GM21367 (cell line): Measurements from ENCODE around the gene IZUMO1.

ENCODE experiments used
- ATAC-seq: cut with Tn5 transposase; IDR thresholded peaks from one replicate; pipeline ENCODE4 v1.9.1; 2021; ENCODE audit not compliant: unreplicated experiment

IZUMO1 gene

GRCh38 chr19:48757741-48758144 lies 11.0 kb upstream of the IZUMO1 start:
- ATAC-seq, result no peak

GRCh38 chr19:48757089-48757675 lies 10.5 kb upstream of the IZUMO1 start:
- ATAC-seq, result no peak

DNA sequence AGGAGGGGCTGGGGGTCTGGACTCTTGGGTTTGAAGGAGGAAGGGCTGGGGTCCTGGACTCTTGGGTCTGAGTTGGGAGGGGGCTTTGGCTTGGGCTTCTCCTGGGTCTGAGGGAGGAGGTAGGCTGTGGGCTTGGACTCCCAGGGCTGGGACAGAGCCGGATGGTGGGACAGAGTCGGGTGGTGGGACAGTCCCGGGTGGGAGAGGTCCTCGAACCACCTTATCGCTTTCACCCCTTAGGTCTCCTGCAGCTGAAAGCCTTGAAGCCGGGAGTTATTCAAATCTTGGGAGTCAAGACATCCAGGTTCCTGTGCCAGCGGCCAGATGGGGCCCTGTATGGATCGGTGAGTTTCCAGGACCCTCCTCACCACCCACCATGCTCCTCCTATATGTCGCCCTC lies 10.0 kb upstream of the IZUMO1 start:
- ATAC-seq, result no peak

GRCh38 chr19:48756212-48756611 lies 9.5 kb upstream of the IZUMO1 start:
- no peak for ATAC-seq

DNA sequence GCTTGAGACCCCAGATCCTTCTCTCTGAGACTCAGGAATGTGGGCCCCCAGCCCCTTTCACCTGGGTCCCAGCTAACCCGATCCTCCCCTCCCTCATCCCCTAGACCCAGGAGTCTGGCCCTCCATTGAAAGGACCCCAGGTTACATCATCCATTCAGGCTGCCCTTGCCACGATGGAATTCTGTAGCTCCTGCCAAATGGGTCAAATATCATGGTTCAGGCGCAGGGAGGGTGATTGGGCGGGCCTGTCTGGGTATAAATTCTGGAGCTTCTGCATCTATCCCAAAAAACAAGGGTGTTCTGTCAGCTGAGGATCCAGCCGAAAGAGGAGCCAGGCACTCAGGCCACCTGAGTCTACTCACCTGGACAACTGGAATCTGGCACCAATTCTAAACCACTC lies 9.1 kb upstream of the IZUMO1 start:
- ATAC-seq, result no peak

GRCh38 chr19:48755084-48755641 lies 8.5 kb upstream of the IZUMO1 start, which contains the start of gene FGF21:
TSS of gene FGF21 (plus strand) at chr19:48755524. CDS start at chr19:48756237, 713 bp downstream.
- no peak for ATAC-seq

DNA sequence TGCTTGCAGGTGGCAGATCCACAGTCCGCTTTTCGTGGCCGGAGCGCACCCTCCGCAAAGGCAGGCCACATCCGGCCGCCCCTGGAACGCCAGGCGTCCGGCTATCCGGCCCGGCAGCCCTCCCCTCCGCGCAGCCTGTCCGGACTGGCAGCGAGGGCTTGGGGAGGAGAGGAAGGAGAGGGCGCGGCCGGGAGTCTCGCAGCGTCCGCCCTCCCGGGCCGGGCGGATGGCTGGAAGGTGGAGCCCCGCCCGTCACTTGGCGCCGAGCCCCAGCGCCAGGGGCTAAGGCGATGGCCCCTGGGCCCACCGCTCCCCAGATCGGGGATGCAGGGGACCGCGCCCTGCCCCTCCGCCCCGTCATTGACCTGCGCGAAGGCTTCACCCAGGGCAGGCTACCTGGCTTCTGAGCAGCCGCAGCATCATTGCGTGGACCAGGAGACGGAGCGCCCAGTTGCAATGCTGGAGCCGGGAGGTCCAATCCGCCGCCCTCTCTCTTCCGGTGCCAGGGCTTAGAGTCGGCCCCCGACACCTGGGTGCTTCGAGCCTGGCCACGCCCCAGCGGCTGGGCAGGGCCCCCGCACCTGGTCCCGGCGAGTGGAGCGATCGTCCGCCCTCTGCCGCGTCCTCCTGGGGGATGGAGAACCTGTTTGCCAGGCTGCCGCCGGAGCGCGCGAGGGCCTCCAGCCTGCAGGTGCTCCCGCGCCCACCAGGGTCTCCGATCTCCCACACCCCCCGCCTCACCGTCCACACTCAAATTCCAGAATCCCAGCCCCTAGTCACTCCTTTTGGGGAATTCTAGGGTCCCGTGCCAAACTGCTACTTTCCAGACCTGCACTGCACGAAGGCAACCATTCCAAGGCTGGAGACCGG lies 6.0 kb upstream of the IZUMO1 start, which contains the start of gene FUT1:
Gene FUT1, minus strand, starts transcription at position 146 of the 870 bp plus-strand sequence. CDS start 1,360 bp downstream, outside the sequence.
- no peak for ATAC-seq

DNA sequence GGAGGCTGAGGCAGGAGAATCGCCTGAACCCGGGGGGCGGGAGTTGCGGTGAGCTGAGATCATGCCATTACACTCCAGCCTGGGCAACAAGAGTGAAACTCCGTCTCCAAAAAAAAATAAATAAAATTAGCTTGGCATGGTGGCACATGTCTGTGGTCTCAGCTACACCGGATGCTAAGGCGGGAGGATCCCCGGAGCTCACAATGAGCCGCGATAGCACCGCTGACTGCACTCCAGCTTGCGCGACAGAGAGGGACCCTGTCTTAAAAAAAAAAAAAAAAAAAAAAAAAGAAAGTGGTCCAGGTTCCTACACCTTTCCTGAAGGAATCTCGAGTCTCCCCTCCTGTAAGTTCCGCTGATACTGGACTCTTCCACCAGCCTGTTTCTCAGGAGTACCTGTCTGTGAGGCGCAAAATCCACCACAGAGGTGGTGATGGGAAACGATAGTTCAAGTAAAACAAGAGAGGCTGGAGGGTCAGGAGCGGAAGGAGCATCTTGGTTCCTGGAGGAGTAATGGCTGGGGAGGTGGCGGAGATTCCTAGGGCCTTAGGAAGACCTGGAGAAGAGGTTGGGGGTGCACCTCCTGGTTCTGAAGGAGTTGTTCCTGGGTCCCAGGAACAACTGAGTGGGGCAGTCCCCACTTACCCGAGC lies 5.3 kb upstream of the IZUMO1 start:
- ATAC-seq, result no peak

- ATAC-seq, result no peak
These were observed 4.2 kb upstream of the IZUMO1 start for GRCh38 chr19:48750771-48751504.

- no peak for ATAC-seq
These were observed 3.6 kb upstream of the IZUMO1 start for GRCh38 chr19:48750351-48750750.

- no peak for ATAC-seq
These were observed 3.0 kb upstream of the IZUMO1 start for GRCh38 chr19:48749571-48750198.

DNA sequence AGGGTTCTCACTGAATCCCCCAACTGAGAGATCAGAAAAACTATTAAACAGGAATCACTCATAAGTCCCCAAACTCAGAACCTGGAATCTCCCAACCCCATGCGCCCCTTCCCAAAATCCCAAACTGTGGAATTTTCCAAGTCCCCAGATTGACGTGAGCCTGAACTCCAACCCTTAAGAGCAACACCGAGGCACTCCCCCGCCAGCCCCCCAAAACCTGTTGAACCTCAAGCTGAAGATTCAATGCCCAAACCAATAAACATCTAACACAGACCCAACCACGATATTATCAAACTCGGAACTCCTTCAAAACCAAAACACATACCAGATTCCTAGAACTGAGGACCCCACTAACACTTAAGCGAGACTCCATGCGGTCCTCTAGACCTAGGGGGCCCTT lies 599 bp downstream of the IZUMO1 start:
- ATAC-seq, result no peak

- no peak for ATAC-seq
These were observed 1.3 kb downstream of the IZUMO1 start for GRCh38 chr19:48745208-48745995.

GRCh38 chr19:48742096-48742495 lies 4.6 kb downstream of the IZUMO1 start:
- no peak for ATAC-seq

GRCh38 chr19:48741129-48741999 lies 5.3 kb downstream of the IZUMO1 start:
- no peak for ATAC-seq

- ATAC-seq, result no peak
These were observed 6.3 kb downstream of the IZUMO1 start, which contains the start of gene RASIP1 for GRCh38 chr19:48740164-48740972. TSS of gene RASIP1 (minus strand) at chr19:48740610. CDS start at chr19:48740282, 328 bp downstream.

DNA sequence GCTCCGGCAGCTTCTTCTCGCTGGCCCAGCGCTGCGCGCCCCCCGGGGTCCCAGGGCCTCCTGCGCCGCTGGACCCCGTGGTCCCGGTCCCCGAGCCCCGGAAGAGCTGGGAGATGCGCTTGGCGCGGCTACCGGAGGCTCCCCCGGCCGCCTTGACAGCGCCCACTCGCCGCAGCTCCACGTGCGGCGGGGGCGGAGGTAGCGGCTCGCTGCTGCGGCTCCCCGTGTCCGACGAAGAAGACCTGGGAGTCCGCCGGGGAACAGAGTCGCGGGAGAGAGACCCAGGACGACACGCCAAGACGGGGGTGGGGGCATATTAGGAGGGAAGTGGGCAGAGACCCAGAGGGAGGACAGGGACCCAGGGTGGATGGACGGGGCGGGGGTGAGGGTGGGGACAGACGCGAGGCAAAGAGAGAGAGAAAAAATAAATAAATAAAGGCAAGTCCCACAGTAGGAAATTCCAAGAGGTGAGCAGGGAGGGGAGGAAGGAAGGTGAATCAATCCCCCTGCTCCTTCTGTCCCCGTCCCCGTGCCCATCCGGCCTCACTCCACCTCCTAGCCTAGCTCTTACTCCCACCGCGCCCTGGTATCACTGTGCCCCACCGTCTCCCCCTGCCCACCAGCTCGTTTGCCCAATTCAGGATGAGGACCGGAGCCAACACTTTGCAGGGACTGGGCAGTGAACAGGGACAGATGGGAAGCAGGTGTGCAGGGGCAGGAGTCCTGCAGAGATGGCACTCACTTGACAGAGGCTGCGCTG lies 7.1 kb downstream of the IZUMO1 start:
- no peak for ATAC-seq
